Left cardiac atrium (tissue), 4 donors: ENCODE data around the gene CAPRIN2. TPM values are rescaled to one million over a fixed set of nuclear protein-coding genes. Genes with fewer than 3 reads are reported as not detected.

Source experiments
- ATAC-seq, 2 donors: fragments of 200-7000 bp; cut with Tn5 transposase; one replicate each; pipeline ENCODE4 v1.9.1; 2020; ENCODE audit warnings: mild to moderate bottlenecking in 2 of 2, moderate library complexity in 2 of 2
- DNase-seq: peaks from one replicate; pipeline ENCODE4 v3.0.0-alpha.2; 2020
- intact Hi-C, 2 donors: fragments of 100-400 bp; cut with DNase I; formaldehyde crosslinking; loops; one replicate each; pipeline versions ENCODE4 v1.14.1 to v1.15.1; 2022 to 2023
- total RNA-seq, 2 donors: library from RNA; stranded (reverse); fragmentation: NEBNext Ultra II Directional; extraction: Animal tissue kit (Norgen Biotek cat#: 25700); gene quantifications; one replicate each; pipeline ENCODE4 v1.2.1, GENCODE V29; 2021
- donor health status: DM: no; HTN: yes; CAD: no.
- donor health status: DM: no; HTN: yes; CAD: no; lungs with severe emphysema.
- donor health status: DM: yes; HTN: yes; CAD: no.
- donor health status: Dilated cardiomyopathy.

Gene CAPRIN2
- total RNA-seq, 2 donors from 2014 or later = 17.9 to 20.9 TPM

GRCh38 chr12:30769802-30770201, 15.1 kb upstream of the CAPRIN2 start:
- intact Hi-C loops = no loop called here

GRCh38 chr12:30764251-30764650, 9.5 kb upstream of the CAPRIN2 start:
- ATAC-seq = no peak
- DNase-seq = no peak
- intact Hi-C loops = no loop called here

More at GRCh38 chr12:30769802-30770201, 15.1 kb upstream of the CAPRIN2 start:
- DNase-seq (no peak), ATAC-seq (no peak)

- intact Hi-C loops = no loop called here
- DNase-seq (no peak), ATAC-seq (no peak)
These were observed 8.3 kb upstream of the CAPRIN2 start for GRCh38 chr12:30763053-30763452.

- intact Hi-C loops = no loop called here
- DNase-seq = no peak
- no peak for ATAC-seq
These were observed 7.0 kb upstream of the CAPRIN2 start for GRCh38 chr12:30761730-30762129.

- ATAC-seq (no peak), DNase-seq (no peak)
- intact Hi-C loops = loop anchor here in 1 of 2 donors (5.0 kb wide), 1 partner anchor 60 kb away; the partner anchor contains the start of gene IPO8
These were observed 2.6 kb upstream of the CAPRIN2 start for GRCh38 chr12:30757316-30757715.

GRCh38 chr12:30756074-30756473, 1.3 kb upstream of the CAPRIN2 start:
- intact Hi-C loops = loop anchor here in 1 of 2 donors (5.0 kb wide), 1 partner anchor 59 kb away; the partner anchor contains the start of gene IPO8
- ATAC-seq (no peak), DNase-seq (no peak)

- intact Hi-C loops = loop anchor here in 1 of 2 donors (5.0 kb wide), 1 partner anchor 58 kb away; the partner anchor contains the start of gene IPO8
- DNase-seq (no peak), ATAC-seq (no peak)
These were observed 628 bp upstream of the CAPRIN2 start for GRCh38 chr12:30755395-30755762.

- ATAC-seq = no peak
- intact Hi-C loops = loop anchor here in 1 of 2 donors (5.0 kb wide), 1 partner anchor 53 kb away; no protein-coding TSS in a partner anchor
- no peak for DNase-seq
These were observed 385 bp downstream of the CAPRIN2 start for GRCh38 chr12:30754383-30754749.

- DNase-seq (no peak), ATAC-seq (no peak)
- intact Hi-C loops = loop anchor here in 1 of 2 donors (5.0 kb wide), 1 partner anchor 53 kb away; no protein-coding TSS in a partner anchor
These were observed 884 bp downstream of the CAPRIN2 start for GRCh38 chr12:30753751-30754382.

GRCh38 chr12:30753233-30753632, 1.5 kb downstream of the CAPRIN2 start:
- intact Hi-C loops = loop anchor here in 1 of 2 donors (5.0 kb wide), 1 partner anchor 54 kb away; no protein-coding TSS in a partner anchor
- ATAC-seq = no peak

GRCh38 chr12:30752255-30752654, 2.5 kb downstream of the CAPRIN2 start:
- DNase-seq (no peak), ATAC-seq (no peak)
- intact Hi-C loops = loop anchor here in 1 of 2 donors (5.0 kb wide), 1 partner anchor 55 kb away; no protein-coding TSS in a partner anchor

More at GRCh38 chr12:30753233-30753632, 1.5 kb downstream of the CAPRIN2 start:
- no peak for DNase-seq

GRCh38 chr12:30748147-30748546, 6.6 kb downstream of the CAPRIN2 start:
- peak in 1 of 2 donors; percentile 41 for ATAC-seq
- intact Hi-C loops = no loop called here

GRCh38 chr12:30746190-30746589, 8.6 kb downstream of the CAPRIN2 start:
- intact Hi-C loops = no loop called here
- ATAC-seq (no peak), DNase-seq (no peak)

More at GRCh38 chr12:30748147-30748546, 6.6 kb downstream of the CAPRIN2 start:
- no peak for DNase-seq

GRCh38 chr12:30744321-30744720, 10.4 kb downstream of the CAPRIN2 start:
- intact Hi-C loops = no loop called here
- ATAC-seq (no peak), DNase-seq (no peak)

- DNase-seq = no peak
- no peak for ATAC-seq
- intact Hi-C loops = no loop called here
These were observed 14.5 kb downstream of the CAPRIN2 start for GRCh38 chr12:30740274-30740673.

GRCh38 chr12:30739020-30739419, 15.7 kb downstream of the CAPRIN2 start:
- intact Hi-C loops = no loop called here
- ATAC-seq = no peak
- no peak for DNase-seq

GRCh38 chr12:30732954-30733637, 21.7 kb downstream of the CAPRIN2 start:
- ATAC-seq = no peak
- no peak for DNase-seq

GRCh38 chr12:30730011-30730410, 24.7 kb downstream of the CAPRIN2 start:
- DNase-seq (no peak), ATAC-seq (no peak)
- intact Hi-C loops = no loop called here

More at GRCh38 chr12:30732954-30733637, 21.7 kb downstream of the CAPRIN2 start:
- intact Hi-C loops = no loop called here

- no peak for ATAC-seq
These were observed 25.2 kb downstream of the CAPRIN2 start for GRCh38 chr12:30729547-30729946.

GRCh38 chr12:30726647-30727046, 28.1 kb downstream of the CAPRIN2 start:
- no peak for DNase-seq
- intact Hi-C loops = no loop called here
- no peak for ATAC-seq

More at GRCh38 chr12:30729547-30729946, 25.2 kb downstream of the CAPRIN2 start:
- DNase-seq = no peak
- intact Hi-C loops = no loop called here
